ENCODE measurements around the gene SMIM9.

Gene SMIM9

DNA sequence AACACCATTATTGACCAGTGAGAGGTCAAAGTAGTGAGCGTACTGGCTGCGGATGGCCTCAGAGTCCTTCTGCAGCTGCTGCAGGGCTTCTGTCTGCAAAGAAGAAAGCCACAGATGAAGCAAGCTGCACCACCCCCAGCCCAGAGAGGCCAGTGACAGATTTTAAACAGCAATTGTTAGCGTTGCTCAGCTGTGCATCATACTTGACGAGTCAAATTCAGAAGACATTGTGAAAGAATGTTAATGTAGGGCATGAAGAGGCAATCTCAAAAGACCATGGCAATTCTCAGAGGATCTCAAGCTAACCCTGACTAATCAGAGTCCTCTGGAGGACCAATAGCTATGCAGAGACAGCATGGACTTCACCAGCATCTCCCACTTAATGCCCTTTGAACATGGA, 55.2 kb downstream of the SMIM9 start:
- no peak for FAIRE-seq

DNA sequence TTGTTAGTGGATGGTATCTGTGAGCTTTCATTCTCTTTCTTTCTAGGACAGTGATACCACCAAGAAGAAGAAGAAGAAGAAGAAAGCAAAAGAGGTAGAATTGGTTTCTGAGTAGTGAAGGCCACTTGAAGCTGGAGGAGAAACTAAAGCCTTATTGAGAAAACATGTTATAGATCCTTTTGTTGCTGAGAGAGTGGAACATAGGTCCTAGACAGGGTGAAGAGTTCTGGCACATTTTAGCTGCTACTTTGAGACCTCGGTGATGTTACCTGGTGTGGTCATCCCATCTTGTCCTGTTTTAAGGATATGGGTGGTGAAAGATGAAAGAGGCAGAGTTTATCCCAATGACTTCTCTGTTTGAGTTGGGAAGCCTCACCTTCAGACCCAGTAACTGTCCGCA, 57.7 kb downstream of the SMIM9 start:
- FAIRE-seq, result no peak

DNA sequence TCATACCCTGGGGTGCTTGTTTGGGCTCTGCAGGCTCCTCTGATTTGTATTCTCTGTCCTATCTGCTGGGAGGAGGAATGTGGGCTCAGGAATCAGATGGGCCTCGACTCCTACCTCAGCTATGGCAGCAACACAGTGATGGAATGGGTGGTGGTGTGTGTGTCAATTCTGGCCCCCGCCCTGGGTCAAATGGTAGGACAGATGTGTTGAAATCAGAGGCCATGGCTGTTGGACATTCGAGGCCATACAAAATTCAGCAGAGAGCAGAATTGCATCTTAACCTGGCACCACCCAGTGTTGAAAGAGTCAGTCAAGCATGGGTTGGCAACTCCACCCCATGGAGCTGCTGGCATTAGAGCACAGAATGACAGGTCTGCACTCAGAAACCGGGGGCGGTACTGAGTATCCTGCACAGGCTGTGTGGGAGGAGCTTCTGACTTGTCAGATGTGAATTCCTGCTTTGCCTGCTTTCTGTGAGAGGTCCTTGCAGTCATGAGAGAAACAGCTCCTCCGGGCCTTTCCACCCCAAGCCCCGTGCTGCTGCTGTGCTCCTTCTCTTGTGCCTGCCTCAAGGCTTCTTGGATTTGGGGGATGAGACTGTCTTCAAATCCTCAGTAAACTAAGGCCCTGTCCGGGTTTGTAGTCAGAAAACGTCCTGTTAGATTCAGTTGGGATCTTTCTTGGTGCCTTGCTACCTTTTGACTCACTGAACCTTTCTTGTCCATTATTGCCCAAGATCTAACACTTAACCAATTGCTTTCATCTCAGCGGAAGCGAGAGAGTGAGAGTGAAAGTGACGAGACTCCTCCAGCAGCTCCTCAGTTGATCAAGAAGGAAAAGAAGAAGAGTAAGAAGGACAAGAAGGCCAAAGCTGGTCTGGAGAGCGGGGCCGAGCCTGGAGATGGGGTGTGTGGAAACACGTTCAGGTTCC, 58.8 kb downstream of the SMIM9 start:
- no peak for FAIRE-seq

DNA sequence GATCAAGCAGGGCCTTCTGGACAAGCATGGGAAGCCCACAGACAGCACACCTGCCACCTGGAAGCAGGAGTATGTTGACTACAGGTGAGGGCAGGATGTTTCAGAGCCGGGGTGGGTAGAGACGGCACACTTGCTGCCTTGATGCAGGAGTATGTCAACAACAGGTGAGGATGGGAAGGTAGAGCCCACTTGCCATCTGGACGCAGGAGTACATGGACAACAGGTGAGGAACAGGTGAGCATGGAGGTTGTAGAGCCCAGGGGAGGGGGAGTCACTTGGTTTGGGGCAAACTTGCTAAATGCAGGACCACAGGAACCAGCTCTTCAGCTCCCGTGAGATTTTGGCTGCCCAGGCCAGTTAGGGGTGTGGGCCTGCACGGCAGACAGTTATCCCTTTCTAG, 59.8 kb downstream of the SMIM9 start:
- FAIRE-seq, result no peak

All from endometrium (tissue), 2 donors.